Endothelial cell of umbilical vein (primary cell): ENCODE measurements around the gene NCLN. TPM values are rescaled to one million over a fixed set of nuclear protein-coding genes. Genes with fewer than 3 reads are reported as not detected.

Experiments
- BruUV-seq: library from RNA; stranded (reverse); fragments of 400-500 nt; replicated peaks from 2 replicates; lab custom pipeline; 2021; lab: Mats Ljungman, UMichigan
- CTCF ChIA-PET: fragments of 300-600, 350-600 bp; sonication (Branson Sonifier 250); formaldehyde crosslinking; loops from one replicate; lab custom pipeline; 2021; ENCODE audit warnings: antibody characterized with exemption, inconsistent platforms; lab: Charles Lee
- POLR2A ChIA-PET: fragments of 300-600, 350-600 bp; sonication (Branson Sonifier 250); formaldehyde crosslinking; loops from one replicate; lab custom pipeline; 2021; ENCODE audit warnings: antibody characterized with exemption, inconsistent platforms; lab: Charles Lee
- DNase-seq: peaks from one replicate; pipeline ENCODE4 v3.0.0-alpha.2; 2011; ENCODE audit warnings: low read depth, low spot score
- FAIRE-seq: peaks from 2 replicates; lab custom pipeline; 2011; peaks lifted over from hg19 to GRCh38; lab: Jason Lieb, UNC
- H2AFZ ChIP-seq: 2 replicates; pipeline ENCODE4 v1.6.0; 2012; ENCODE audit warnings: low read depth, low read length, control low read depth, inconsistent platforms
- H3K27ac ChIP-seq: 2 replicates; pipeline ENCODE4 v1.5.1; 2011; ENCODE audit warnings: low read depth, mild to moderate bottlenecking, control low read depth, low read length, moderate library complexity; ENCODE audit not compliant: insufficient read depth
- H3K27me3 ChIP-seq, 2 experiments: 2 replicates each; pipeline versions ENCODE4 v1.6.0 to v1.6.1; 2011; ENCODE audit warnings: low read length in 2 of 2, mixed read lengths in 1 of 2; ENCODE audit not compliant: control insufficient read depth in 2 of 2, insufficient read depth in 2 of 2
- H3K36me3 ChIP-seq, 2 experiments: 2 replicates in 1 of 2; 3 replicates in 1 of 2; pipeline ENCODE4 v1.5.1; 2011; ENCODE audit warnings: low read length in 2 of 2, mild to moderate bottlenecking in 1 of 2, moderate library complexity in 1 of 2; ENCODE audit not compliant: control insufficient read depth in 2 of 2, insufficient read depth in 2 of 2; ENCODE audit errors: extremely low read depth in 1 of 2
- H3K4me1 ChIP-seq: 3 replicates; pipeline ENCODE4 v1.5.1; 2011; ENCODE audit warnings: mild to moderate bottlenecking, low read length; ENCODE audit not compliant: control insufficient read depth, insufficient read depth; ENCODE audit errors: extremely low read depth
- H3K4me2 ChIP-seq: 2 replicates; pipeline ENCODE4 v1.6.1; 2011; ENCODE audit warnings: low read length, control low read depth, mixed read lengths; ENCODE audit not compliant: insufficient read depth
- H3K4me3 ChIP-seq, 3 experiments: fragments of 200-600 bp in 1 of 3; sonication (generic), shearing (Covaris generic) in 1 of 3; replicated peaks in 1 of 3; 2 replicates each; pipeline ENCODE4 v1.5.1; 2011 to 2016; ENCODE audit warnings: control low read depth in 3 of 3, low read length in 3 of 3, mild to moderate bottlenecking in 2 of 3, inconsistent platforms in 1 of 3, low read depth in 1 of 3, moderate library complexity in 1 of 3; ENCODE audit not compliant: insufficient read depth in 1 of 3
- H3K79me2 ChIP-seq: 2 replicates; pipeline ENCODE4 v1.6.0; 2012; ENCODE audit warnings: low read length, inconsistent platforms; ENCODE audit not compliant: control insufficient read depth, insufficient read depth
- H3K9ac ChIP-seq: replicated peaks from 2 replicates; pipeline ENCODE3; 2011; ENCODE audit warnings: low read length, control low read depth; ENCODE audit not compliant: insufficient read depth; ENCODE audit errors: extremely low read depth
- H3K9me1 ChIP-seq: replicated peaks from 3 replicates; pipeline ENCODE4 v1.6.0; 2011; ENCODE audit warnings: mild to moderate bottlenecking, low read length; ENCODE audit not compliant: control insufficient read depth, insufficient read depth; ENCODE audit errors: extremely low read depth
- H3K9me3 ChIP-seq: replicated peaks from 2 replicates; pipeline ENCODE4 v1.5.1; 2012; ENCODE audit warnings: low read length, inconsistent platforms; ENCODE audit not compliant: control insufficient read depth, insufficient read depth
- H4K20me1 ChIP-seq: replicated peaks from 2 replicates; pipeline ENCODE3; 2011; ENCODE audit warnings: mild to moderate bottlenecking, low read length; ENCODE audit not compliant: control insufficient read depth, insufficient read depth; ENCODE audit errors: extremely low read depth
- EZH2 ChIP-seq: IDR thresholded peaks from 2 replicates; pipeline ENCODE4 v1.6.1; 2012; ENCODE audit warnings: borderline replicate concordance, low read depth, mild to moderate bottlenecking, moderate library complexity, low read length, inconsistent platforms; ENCODE audit not compliant: severe bottlenecking
- FOS ChIP-seq: IDR thresholded peaks from 2 replicates; pipeline ENCODE4 v1.6.1; 2011; ENCODE audit warnings: mild to moderate bottlenecking, low read length, moderate library complexity, borderline replicate concordance; ENCODE audit not compliant: insufficient read depth
- GATA2 ChIP-seq: IDR thresholded peaks from 2 replicates; pipeline ENCODE4 v1.7.0; 2011; ENCODE audit warnings: low read depth, mild to moderate bottlenecking, moderate library complexity, mixed read lengths, low read length; ENCODE audit not compliant: insufficient read length, insufficient read depth
- JUN ChIP-seq: IDR thresholded peaks from 2 replicates; pipeline ENCODE4 v1.6.1; 2011; ENCODE audit warnings: borderline replicate concordance, low read depth; ENCODE audit not compliant: insufficient read length, insufficient read depth
- MYC ChIP-seq: IDR thresholded peaks from one replicate; pipeline ENCODE4 v1.6.1; 2011; ENCODE audit warnings: mild to moderate bottlenecking, low read depth, low read length
- POLR2A ChIP-seq: IDR thresholded peaks from 2 replicates; pipeline ENCODE4 v1.6.1; 2012; ENCODE audit warnings: low read depth, mild to moderate bottlenecking, control low read depth, low read length
- POLR2AphosphoS5 ChIP-seq: IDR thresholded peaks from 2 replicates; pipeline ENCODE4 v1.6.1; 2012; ENCODE audit warnings: low read depth, mild to moderate bottlenecking, control low read depth, low read length, moderate library complexity; ENCODE audit not compliant: insufficient read depth
- dilution Hi-C: fragments of 300-500 bp; cut with MboI; formaldehyde crosslinking; loops from one replicate; pipeline ENCODE4 v1.15.0; 2019; ENCODE audit warnings: low sequenced_read_pairs; ENCODE audit not compliant: extremely low pct_ligation_motif_present
- intact Hi-C: fragments of 100-400 bp; cut with micrococcal nuclease; formaldehyde crosslinking; loops from one replicate; pipeline ENCODE4 v1.10.0; 2022
- polyA plus RNA-seq, 4 experiments: library from polyadenylated mRNA; depleted of rRNA in 3 of 4; stranded (reverse) in 3 of 4; unstranded in 1 of 4; fragments of >200 nt; gene quantifications; 2 replicates each; pipeline versions ENCODE4 v1.2.1 to v1.2.3, GENCODE V29; 2011 to 2012; ENCODE audit warnings: missing spikeins in 1 of 4
- total RNA-seq: library from RNA; stranded (reverse); gene quantifications from 2 replicates; pipeline ENCODE4 v1.2.3, GENCODE V29; 2021
- TF ChIP-seq, protein P1 (sequence below): IDR thresholded peaks from 2 replicates; pipeline ENCODE4 v1.6.1; 2011; ENCODE audit not compliant: insufficient read depth, insufficient read length
- TF ChIP-seq, protein P2 (sequence below), 2 donors: IDR thresholded peaks; 1 replicate in 1 of 2; 2 replicates in 1 of 2; pipeline ENCODE4 v1.5.1; 2011; ENCODE audit warnings: low read length in 2 of 2, mild to moderate bottlenecking in 2 of 2, moderate library complexity in 2 of 2, control low read depth in 1 of 2, inconsistent platforms in 1 of 2, low read depth in 1 of 2; ENCODE audit not compliant: insufficient read depth in 1 of 2; ENCODE audit errors: extremely low read depth in 1 of 2

Gene NCLN
- total and polyA plus RNA-seq, 2 donors (not counting 3 experiments of a cell fraction or from before 2014, with no cell fraction given), result 97.2 to 102 TPM

DNA sequence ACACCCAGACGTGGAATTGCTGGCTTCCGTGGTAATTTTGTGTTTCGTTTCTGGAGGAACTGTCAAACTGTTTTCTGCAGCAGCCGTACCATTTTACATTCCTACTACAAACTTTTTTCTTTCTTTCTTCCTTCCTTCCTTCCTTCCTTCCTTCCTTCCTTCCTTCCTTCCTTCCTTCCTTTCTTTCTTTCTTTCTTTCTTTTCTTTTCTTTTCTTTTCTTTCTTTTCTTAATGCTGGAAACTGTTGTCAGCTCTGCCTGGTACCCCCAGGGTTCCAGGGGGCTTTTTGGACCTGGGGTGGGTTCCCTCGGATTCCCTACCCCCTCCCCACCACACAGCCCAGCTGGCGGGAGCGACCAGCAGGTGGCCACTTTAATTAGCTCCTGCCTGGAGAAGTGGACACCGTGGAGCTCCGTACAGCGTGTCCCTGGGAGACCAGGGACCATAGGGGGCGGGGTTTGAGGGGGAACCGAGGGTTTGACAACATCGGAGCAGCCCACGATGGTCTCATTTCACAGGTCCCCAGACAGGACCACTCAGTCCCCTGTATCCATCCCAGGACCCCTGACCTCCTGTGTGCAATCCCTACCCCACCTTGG is 63.1 kb downstream of the NCLN start:
- dilution Hi-C loops, result no loop called here

More for the DNA sequence above, 63.1 kb downstream of the NCLN start:
- no peak overlapping the region for H3K4me3 ChIP-seq
- TF ChIP-seq POLR2AphosphoS5 (no peak), GATA2 (no peak), MYC (no peak), EZH2 (no peak), JUN (no peak), POLR2A (no peak), FOS (no peak)
- TF ChIP-seq, protein P1, sequence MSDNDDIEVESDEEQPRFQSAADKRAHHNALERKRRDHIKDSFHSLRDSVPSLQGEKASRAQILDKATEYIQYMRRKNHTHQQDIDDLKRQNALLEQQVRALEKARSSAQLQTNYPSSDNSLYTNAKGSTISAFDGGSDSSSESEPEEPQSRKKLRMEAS, result no peak
- TF ChIP-seq, protein P2, sequence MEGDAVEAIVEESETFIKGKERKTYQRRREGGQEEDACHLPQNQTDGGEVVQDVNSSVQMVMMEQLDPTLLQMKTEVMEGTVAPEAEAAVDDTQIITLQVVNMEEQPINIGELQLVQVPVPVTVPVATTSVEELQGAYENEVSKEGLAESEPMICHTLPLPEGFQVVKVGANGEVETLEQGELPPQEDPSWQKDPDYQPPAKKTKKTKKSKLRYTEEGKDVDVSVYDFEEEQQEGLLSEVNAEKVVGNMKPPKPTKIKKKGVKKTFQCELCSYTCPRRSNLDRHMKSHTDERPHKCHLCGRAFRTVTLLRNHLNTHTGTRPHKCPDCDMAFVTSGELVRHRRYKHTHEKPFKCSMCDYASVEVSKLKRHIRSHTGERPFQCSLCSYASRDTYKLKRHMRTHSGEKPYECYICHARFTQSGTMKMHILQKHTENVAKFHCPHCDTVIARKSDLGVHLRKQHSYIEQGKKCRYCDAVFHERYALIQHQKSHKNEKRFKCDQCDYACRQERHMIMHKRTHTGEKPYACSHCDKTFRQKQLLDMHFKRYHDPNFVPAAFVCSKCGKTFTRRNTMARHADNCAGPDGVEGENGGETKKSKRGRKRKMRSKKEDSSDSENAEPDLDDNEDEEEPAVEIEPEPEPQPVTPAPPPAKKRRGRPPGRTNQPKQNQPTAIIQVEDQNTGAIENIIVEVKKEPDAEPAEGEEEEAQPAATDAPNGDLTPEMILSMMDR (IDR thresholded peaks at IDR 0.05; ENCODE audit: extremely low read depth in 1 of 2, insufficient read depth in 1 of 2, low read depth in 1 of 2, low read length in 2 of 2), result no peak
- intact Hi-C loops, result no loop called here
- H3K4me2 ChIP-seq, result no peak overlapping the region
- no peaks in the 10 kb centered on the region for H3K9me1 ChIP-seq
- H3K79me2 ChIP-seq, result no peaks in the 10 kb centered on the region
- H3K27ac ChIP-seq, result no peak overlapping the region
- no peaks in the 10 kb centered on the region for H3K36me3 ChIP-seq
- H3K27me3 ChIP-seq, result no peaks in the 10 kb centered on the region
- no peaks in the 10 kb centered on the region for H3K4me1 ChIP-seq
- FAIRE-seq (no peak), DNase-seq (no peak)
- POLR2A ChIA-PET, result no interaction called here
- no peaks in the 10 kb centered on the region for H4K20me1 ChIP-seq
- CTCF ChIA-PET, result no interaction called here
- no peak overlapping the region for H3K9ac ChIP-seq
- BruUV-seq, result no TSS peak
- H2AFZ ChIP-seq, result no peak overlapping the region
- H3K9me3 ChIP-seq, result no peaks in the 10 kb centered on the region
